Activated gamma-delta T cell treated with Interleukin-2 at 50 U/mL for 16 hours (primary cell): Measurements from ENCODE around the gene DRD1.
A peak's percentile ranks its signal among the peaks of the same experiment; 100 is the strongest.
"Not testable (repeated sequence)": the region's sequence is repeated elsewhere in the genome, so short reads cannot be mapped to it uniquely, and the experiment has no call there.

Experiments
- DNase-seq: peaks from one replicate; pipeline ENCODE4 v3.0.0-alpha.2; 2020

Gene DRD1

DNA sequence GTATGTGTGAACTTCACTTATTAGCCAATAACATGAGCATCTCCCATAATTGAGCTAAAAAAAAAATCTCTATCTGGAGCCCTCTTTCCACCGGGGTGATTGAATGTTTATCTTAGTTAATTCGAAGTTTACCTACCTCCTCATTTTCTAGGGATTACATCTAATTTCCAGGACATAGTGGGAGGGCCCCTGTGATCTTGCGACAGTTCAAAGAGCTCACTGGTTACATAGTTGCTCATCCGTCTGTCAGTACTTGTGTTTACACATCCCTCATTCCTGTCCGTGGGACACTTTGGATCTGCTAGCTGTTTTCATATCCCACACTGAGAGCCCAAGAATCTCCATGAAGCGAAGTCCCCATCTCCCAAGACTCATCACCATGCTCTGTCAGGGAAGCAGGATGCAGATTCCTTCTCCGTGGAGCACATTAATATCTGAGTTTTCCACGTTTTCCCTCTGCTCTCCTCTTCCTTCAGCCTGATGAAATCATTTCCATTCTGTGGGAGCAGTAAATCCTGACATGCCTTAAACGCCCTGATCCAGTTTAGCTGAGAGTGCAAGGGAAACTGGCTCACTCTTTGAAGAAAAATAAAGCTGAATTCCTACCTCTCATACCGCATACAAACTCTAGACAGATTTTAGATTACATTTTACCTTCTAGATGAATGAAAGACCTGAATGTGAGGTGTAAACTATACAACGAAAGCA lies 24.2 kb upstream of the DRD1 start:
- no peak for DNase-seq

DNA sequence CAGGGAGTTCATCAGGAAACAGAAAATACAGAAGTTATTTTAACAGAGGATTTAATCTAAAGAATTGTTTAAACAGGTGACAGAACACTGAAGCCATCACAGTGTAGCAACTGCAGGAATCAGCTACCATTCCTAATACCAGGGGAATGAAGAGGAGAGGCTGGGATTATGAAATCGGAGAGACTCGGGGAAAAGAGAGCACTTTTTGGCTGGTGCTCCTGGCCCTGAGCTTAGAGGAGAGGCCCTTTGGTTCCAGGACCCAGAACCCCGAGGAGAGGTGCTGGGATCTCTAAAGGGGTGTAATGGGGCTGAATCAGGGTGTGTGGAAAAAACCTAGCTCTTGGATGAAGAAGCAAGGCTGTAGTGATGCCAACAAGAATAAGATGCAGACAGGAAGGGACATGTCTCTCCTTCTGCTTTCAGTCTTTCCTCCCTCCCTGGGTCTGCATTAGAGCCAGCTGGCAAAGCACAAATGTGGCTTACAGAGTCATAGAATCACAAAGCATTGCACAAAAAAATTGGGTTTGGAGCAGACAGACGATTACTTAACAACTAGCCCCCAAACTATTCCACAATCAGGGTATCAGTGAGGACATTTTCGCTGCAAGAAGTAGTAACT lies 22.8 kb upstream of the DRD1 start:
- DNase-seq, result no peak

DNA sequence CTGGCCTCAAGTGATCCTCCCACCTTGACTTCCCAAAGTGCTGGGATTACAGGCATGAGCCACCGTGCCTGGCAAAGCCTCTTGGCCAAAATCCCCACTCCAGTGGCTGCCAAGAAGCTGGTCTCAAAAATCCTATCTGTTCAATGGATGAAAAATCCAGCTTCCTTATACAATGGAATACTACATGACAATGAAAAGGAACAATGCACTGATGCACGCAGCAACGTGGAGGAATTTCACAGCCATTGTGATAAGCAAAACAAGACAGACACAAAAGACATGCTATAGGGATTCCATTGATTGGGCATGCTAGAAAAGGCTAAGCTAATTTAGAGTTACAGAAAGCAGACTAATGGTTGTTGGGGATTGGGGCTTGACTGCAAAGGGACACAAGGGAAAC lies 21.3 kb upstream of the DRD1 start:
- no peak for DNase-seq

DNA sequence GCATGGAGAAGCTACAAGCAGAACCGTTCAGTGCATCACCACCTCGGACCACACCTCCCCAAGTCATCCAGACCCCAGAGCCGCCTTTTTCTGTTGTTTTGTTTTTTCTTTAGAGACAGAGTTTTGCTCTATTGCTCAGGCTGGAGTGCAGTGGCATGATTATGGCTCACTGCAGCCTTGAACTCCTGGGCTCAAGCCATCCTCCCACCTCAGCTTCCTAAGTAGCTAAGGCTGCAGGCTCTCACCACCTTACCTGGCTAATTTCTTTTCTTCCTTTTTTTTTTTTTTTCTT lies 20.9 kb upstream of the DRD1 start:
- no peak for DNase-seq

DNA sequence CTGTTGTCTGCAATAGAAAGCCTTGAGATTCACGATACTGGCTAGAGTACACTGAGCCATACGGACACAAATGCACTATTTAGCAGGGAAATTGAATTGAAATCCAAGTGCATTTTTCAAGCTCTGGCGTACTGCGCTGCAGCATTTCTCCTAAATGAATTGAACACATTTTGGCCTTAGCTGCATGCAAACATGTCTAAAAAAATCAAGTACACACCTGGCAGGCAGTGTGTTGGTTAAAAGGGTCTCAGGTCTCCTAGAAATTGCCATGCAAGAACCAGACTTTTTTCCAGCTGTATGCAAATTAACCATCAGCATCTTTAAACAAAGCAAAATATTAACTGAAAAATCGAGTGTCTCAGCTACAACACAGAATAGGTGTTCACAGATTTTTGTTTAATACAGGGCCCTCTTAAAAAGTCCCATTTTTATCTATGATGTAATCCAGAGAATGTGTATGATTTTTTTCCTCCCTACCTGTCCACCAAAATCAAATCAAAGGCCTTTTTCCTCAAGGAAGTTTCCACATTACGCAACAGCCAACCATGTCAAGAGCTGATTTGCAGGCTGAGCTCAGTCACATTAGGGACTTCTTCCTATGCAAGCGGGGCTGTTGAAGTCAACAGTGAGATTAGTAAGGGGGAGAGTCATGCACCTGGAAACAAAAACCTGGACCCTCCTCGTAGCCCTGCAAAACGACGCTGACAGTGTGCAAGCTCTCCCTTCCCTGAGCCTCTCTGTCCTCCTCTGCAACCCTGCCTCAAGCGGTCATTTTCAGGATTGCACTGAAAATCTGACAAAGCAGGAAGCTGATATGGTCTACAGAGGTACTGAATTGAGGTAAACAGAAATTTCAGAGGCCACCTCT lies 20.3 kb upstream of the DRD1 start:
- peak; percentile 67 for DNase-seq

DNA sequence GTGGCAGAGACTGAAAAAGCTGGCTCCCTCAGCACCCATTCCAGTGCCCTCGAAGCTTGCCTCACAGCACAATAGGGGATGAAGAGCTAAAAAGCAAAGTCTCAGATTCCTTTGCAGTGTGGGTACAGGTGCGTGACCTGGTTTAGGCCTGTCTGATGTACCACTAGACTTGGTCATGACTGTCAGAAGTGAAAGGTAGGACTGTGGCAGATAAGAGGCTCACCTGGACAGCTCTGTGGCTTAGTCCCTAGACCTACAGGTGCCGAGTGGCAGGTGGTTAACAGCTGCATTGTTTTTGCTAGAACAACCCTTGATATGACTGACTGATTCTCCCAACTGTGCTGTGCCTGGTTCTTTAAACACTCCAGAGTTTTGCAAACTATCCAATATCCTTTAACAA lies 19.7 kb upstream of the DRD1 start:
- no peak for DNase-seq

DNA sequence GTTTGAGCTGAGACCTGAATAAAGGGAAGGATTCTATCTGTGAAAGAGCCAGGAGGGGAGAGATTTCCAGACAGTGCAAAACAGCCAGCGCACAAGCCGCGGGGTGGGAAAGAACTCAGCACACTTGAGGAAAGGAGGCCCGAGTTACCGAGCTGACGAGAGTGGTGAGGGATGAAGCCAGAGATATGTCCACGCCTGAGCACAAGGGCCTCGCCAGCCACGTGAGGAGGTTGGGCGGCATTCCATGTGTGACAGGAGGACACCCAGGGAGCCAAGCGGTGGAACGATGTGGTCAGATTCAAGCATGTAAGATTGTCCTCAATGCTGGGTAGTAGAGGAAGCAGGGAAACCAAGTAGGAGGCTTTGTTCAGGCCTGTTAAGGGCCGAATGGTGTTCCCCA lies 17.4 kb upstream of the DRD1 start:
- no peak for DNase-seq

DNA sequence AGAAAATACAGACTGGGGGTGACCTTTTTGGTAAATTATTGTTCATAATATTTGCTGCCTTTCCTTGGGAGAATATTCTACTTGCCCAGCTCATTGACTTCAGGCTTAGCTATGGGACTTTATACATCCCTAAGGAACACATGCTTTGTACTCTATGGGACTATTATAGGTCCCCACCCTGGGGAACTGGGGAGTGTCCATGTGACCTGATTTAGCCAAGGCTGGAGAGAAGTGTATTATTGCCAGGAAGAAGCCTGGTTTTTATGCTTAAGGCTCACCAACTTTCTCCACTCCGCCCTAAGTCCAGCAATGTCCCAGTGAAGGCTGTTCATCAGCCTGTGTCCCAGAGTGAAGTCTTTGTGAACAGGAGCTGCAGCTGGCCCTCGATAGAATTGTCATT lies 16.6 kb upstream of the DRD1 start:
- no peak for DNase-seq

DNA sequence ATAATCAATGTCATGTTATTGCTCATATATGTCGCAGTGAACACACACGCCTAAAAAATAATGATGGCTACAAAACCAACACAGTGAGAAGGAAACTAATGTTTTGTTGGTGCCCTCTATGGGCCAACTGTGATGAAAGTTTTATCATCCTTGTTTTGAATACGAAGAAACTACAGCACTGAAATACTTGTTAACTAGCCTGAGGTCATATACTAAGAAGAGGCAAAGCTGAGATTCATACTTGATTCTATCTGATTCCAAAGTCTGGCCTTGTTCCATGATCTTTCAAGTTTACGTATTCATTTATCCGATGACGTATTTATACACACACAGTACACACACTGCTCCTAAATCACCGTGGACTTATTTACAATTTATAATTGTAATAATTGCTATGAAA lies 16.1 kb upstream of the DRD1 start:
- no peak for DNase-seq

DNA sequence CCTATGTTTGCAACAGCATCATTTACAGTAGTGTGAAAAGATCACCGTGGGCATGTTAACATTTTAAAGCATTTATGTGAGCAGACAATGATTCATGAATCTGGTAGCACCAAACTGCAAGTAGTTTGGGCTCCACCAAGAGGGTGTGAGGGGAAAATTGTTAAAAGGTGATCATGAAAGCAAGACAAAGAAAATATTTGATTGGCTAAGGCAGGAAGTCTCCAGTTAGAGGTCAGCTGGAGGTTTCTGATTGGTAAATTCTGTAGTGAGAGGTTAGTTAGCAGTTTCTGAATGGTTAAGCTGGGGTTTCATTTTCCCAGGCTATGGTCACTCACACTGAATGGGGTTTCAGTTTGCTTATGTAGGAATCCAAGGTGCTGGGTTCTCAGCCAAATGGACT lies 13.5 kb upstream of the DRD1 start:
- DNase-seq, result no peak

DNA sequence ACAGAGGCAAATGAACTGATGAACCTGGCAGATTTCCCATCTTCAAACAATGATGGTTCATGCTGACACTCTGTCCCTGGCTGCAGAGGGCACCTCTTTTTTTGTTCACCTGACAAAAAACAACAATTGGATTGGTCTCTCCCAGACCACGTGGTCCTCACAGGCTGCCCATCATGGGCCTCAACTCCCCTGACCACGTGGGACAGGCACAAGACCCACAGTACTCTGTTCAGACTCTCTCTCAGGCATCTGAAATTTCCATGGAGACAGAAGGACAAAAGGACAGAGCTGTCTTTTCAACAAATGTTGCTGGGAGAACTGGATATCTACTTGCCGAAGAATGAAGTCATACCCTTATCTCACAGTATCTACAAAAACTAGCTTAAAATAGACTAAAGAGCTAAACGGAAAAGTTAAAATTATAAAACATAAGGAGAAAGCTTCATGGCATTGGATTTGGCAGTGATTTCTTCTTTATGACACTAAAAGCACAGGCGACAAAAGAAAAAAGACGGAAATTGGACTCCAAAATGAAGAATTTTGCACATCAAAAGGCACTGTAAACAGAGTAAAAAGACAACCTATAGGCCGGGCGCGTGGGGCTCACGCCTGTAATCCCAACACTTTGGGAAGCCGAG lies 12.2 kb upstream of the DRD1 start:
- no peak for DNase-seq

DNA sequence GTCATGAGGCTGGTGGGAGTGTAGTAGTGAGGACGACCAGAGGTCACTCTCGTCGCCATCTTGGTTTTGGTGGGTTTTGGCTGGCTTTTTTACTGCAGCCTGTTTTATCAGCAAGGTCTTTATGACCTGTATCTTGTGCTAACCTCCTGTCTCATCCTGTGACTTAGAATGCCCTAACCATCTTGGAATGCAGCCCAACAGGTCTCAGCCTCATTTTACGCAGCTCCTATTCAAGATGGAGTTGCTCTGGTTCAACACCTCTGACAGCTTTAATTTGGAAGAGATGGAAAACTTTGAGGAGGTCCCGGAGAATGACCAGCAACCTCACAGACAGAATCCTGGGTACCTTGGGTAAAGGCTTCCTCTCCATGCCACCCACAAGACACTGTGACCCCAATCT lies 10.4 kb upstream of the DRD1 start:
- DNase-seq, result not testable (repeated sequence)

DNA sequence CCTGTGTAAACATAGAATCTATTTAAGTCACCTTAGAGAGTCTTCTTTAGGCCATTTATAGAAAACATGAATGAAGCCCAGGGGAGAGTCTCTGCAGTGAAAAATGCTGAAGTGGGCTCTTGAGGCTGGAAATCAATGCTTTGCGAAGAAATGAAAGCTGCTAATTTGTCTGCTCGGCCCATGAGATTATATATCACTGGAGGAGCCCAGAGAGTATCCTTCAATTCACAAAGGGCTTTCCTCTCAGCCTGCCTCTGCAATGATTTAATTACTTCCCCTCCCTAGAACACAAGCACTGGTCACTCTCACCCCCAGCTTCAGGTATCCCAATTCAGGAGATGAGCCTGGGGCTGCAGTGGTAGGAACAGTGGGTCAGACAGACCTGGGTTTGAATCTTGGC lies 8.2 kb upstream of the DRD1 start:
- DNase-seq, result no peak

DNA sequence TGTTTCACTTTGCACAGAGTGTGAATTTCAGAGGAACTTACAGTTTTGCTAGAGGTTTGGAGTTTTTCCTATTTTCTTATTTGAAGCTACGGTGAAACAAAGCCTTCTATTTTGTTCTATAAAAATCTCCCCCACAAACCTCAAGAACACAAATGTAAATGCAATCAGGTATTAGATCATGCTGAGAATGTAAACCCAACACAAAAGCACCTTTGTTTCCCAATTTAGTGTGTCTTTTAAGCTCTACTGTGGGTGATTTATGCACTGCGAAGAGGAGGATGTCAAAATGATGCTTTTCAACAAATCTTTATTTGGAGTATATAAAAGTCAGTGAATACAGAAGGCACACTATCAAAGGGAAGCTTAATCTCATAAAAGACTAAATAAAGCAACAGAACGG lies 4.3 kb upstream of the DRD1 start:
- no peak for DNase-seq

DNA sequence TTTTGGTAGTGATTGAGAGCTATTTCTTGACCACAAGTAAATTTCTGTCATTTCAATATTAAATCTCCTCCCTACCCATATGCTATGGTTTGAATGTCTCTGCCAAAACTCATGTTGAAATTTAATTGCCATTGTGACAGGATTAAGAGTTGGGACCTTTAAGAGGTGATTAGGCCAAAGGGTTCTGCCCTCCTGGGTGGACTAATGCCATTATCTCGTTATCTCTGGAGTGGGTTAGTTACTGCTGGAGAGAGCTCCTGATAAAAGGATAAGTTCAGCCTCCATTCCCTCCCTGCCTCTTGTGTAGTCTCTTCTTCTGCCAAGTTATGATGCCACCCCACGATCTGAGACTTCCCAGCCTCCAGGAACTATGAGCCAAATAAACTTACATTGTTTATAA lies 3.6 kb upstream of the DRD1 start:
- no peak for DNase-seq

DNA sequence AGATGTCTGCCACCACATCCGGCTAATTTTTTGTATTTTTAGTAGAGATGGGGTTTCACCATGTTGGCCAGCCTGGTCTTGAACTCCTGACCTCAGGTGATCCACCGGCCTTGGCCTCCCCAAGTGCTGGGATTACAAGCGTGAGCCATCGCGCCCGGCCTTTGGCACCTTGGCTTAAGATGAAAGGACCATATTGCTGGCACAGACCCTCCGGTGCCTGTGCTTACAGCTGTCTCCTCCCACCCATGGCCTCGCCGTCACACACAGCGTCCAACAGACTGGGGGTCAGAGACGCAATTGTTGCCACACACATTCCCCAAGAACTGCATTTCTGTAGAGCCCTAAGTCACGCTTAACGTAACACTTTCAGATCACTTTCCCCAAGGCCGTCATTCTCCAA lies 2.4 kb upstream of the DRD1 start:
- not testable (repeated sequence) for DNase-seq

DNA sequence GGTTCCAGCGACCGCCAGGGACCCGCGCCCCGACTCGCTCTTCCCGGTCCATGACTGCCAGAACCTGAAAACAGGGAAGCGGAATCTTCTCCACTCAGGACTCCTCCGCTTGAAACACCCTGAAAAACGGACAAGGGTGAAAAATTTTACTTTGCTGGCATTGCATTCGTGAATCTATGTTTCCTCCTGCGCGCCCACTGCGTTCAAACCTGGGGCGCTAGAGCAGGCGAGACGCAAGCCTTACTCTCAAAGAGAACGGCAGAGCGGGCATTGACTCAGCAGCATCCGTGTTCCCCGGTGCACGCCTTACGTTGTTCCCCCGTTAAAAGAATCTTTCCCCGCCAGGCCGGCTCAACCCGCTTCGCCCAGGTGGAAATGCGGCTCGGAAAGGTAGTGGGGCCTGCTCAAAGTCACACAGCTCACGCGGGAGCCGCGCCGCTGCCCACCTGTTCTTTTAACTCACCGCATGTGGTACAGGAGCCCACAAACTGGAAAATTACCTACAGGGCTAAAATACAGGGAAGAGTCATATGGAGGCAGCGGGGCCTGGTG lies 999 bp upstream of the DRD1 start:
- DNase-seq, result no peak

DNA sequence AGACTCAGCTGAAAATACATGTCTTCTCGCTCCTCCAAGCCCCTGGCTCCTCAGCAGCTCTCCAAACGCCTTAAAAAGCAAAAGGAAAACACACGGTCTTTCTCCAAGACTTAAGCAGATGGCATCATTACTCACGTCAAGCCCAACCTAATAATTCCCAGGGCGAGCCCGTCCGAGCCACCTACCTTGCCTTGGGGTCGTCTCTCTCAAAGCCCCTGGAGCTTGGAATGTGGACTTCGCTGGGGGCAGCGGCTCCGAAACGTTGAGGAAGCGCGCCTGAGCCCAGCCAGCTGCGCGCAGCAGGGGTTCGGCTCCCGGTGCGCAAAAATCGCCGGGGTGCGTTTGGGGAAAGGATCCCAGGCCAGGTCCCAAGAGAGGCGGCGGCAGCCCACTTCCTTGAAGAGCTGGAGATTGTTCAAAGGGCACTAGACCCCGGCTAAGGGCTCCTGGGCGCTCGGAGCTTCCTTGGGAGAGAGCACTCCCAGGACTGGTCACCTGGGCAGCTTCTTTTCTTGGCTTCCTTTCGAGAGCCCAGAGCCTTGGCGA lies 395 bp downstream of the DRD1 start:
- no peak for DNase-seq

DNA sequence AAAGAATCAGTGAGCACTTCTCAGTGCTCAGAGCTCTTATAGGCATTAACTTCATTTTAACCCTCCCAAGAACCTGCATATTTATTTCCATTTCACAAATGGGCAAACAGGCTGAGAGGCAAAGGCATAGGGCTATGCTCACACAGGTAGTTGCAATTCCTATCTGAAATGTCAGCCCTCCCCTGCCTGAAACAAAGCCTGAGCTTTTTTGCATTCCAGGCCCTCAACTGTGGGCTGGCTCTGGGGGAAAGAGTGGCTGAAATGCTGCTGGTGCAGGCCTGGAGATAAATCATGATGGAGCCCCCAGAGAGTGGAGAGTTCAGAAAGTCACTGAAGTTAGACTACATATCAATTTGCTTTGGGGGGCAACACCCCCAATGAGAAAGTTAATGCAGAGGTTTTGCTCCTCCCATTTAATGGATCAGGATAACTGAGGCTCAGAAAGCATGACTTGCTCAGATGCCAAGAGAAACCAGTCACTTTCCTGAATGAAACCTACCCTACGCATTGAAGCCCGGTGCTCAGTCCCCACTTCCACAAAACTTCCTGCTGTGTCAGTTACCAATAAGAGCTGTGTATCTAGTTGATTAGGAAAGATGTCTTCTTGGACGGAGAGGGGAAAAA lies 5.6 kb downstream of the DRD1 start:
- DNase-seq, result no peak

DNA sequence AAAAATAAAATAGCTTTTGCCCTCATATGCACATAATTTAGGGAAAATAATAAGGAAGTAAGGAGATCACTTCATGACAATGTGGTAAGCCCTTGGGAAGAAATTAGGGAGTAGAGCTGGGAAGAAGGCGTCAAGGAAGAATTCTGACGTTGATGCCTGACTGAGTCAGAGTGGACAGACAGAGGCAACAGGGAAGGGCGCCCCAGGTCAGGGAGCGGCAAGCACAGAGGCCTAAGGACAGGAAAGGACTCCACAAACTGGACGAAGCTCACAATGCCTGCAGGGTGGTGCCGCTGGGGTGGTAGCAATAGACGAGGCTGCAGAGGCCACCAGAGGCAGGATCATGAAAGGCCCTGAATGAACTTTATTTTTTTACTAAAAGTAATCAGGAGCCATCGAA lies 7.6 kb downstream of the DRD1 start:
- DNase-seq, result no peak

DNA sequence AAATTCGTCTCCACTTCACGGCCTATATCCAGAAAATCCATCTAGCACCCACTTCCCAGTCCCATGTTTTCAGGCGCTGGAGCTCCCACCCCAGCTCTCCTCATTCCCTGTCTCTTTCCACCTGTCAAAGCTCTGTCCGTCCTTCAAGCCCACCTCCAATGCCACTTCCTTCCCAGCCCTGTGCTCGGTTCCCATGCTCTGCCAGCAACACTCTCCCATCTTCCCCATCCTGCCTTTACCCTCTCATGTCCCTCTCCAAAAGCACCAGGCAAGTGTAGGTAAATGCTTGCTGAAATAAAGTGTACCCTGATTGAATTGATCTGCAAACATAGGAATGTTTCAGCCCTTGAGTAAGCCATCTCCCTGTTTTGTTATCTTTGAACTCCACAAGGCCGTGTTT lies 9.2 kb downstream of the DRD1 start:
- DNase-seq, result no peak

DNA sequence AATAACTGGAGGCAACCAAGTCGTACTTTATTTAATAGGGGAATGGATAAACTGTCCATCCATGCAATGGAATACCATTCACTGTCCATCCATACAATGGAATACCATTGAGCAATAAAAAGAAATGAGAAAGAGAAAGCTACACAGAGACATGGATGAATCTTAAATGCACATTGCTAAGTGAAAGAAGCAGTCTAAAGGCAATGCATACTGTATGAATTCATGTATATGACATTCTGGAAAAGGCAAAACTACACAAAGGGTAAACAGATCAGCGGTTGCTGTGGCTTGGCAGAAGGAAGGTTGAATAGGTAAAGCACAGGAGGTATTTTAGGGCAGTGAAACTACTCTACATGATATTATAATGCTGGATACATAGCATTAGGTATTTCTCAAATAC lies 16.2 kb downstream of the DRD1 start:
- DNase-seq, result no peak

DNA sequence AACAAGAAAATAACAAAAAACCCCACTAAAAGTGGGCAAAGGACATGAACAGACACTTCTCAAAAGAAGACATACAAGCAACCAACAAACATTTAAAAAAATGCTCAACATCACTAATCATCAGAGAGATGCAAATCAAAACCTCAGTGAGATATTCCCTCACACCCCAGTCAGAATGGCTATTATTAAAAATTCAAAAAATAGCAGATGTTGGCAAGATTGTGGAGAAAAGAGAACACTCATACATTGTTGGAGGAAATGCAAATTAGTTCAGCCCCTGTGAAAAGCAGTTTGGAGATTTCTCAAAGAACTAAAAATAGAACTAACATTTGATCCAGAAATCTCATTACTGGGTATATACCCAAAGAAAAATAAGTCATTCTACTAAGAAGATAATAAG lies 19.4 kb downstream of the DRD1 start:
- not testable (repeated sequence) for DNase-seq
